HG02970 (cell line): Measurements from ENCODE around the gene CAPN10.

ENCODE experiments used
- ATAC-seq: cut with Tn5 transposase; IDR thresholded peaks from one replicate; pipeline ENCODE4 v1.9.1; 2021; ENCODE audit warnings: mild to moderate bottlenecking, moderate library complexity, moderate number of reproducible peaks; ENCODE audit not compliant: unreplicated experiment, low FRiP score

Gene CAPN10

GRCh38 chr2:240635998-240636547, 49.5 kb downstream of the CAPN10 start:
- no peak for ATAC-seq

GRCh38 chr2:240636563-240637115, 50.1 kb downstream of the CAPN10 start:
- ATAC-seq = no peak

- ATAC-seq = no peak
Measured at GRCh38 chr2:240637116-240637900, 50.8 kb downstream of the CAPN10 start.

DNA sequence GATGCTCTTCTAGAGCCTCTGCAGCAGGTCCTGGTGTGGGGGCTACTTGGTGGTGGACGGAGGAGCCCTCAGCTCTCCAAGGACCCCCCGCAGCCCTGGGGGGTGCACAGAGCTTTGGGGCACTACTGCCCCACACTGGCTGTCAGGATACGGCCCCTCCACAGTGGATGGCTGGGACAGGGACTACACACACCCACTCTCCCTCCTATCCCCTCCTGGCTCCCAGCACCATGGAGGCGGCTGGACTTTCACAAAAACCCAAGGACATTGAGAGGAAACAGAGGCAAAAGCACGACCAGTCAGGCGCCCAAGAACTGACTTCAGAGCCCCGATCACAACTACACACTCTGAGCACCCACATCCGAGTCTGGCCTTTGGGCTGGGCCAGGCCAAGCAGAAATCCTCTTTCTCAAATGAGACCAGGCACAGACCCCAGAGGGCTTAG, 51.4 kb downstream of the CAPN10 start:
- no peak for ATAC-seq

DNA sequence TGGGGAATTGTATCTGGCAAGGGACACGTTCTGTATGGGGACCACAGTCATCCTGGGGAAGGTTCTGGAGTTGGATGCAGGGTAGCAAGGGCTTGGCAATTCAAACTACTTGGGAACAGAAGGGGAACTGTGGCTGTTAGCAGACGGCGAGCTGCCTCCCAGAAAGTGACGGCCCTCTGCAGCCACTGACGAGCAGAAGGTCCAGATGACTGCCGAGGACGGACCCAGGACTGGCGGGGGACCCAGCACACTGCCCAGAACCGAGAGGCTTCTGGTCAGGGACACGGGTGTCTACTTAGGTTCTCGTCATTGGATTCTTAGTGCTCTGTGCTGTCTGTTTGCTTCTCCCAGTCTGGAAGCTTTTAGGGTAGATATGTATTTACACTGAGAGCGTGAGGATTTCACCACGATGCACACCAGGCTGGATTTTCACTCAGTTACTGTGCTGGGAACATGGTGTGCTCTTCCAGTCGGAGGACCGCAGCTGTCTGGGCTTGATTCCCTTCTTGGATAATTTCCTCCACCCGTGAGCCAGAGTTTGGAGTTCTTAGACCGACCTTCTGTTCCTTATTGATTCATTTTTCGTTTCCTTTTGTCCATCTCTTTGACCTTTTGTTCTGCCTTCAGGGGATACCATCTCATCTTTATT, 52.1 kb downstream of the CAPN10 start:
- no peak for ATAC-seq

DNA sequence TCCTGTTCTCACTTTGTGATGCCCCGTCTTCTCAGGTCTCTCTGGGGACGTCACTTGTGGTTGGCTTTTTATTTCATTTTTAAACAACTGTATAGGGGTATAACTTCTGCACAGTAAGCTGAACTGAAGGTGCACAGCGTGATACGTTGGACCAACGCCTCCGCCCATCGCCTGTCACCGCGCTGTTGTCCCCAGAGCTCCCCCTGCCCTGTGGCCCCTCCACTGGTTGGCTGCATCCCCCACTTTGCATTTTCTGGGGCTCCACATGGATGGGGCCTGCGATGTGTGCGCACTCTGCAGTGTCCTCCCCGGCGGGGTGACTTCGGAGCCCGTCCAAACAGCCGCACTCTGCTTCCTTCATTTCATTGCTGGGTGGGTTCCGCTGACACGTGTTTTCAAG, 53.0 kb downstream of the CAPN10 start:
- ATAC-seq = no peak

- no peak for ATAC-seq
Measured at GRCh38 chr2:240640939-240641338, 54.4 kb downstream of the CAPN10 start.

GRCh38 chr2:240642061-240642805, 55.7 kb downstream of the CAPN10 start:
- ATAC-seq = no peak

- ATAC-seq = no peak
Measured at GRCh38 chr2:240642806-240643092, 56.2 kb downstream of the CAPN10 start.

DNA sequence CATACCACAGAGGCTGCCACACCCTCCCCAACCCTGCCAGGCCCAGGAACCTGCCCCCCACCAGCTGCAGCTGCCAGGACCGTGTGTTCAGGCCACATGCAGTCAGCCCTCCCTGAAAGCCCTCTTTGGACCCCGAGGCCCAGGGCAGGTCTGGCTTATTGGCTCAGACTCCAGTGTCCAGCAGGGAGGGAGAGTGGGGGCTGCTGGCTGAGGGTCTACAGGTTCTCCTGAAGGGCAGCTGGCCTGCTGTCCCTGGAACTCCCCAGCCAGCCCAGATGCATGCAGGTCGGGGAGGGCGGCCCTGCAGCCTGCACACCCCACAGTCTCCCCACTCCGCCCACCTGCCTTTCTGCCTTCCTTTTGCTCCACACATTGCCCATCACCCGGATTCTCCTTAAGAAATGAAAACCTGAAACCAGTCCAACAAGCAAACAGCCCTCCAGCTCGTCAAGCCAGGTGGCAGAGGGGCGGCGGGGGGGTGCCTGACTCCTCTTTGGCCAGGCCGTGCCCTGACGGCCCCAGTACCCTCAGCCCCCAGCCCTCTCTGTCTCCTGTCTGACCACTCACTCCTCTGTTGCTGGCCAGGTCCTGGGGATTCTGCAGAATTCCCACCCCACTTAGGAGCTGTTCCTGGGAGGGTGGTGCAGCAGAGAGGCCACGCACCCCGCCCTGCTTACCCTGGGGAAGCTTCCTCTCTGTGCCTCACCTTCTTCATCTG, 56.7 kb downstream of the CAPN10 start:
- ATAC-seq = no peak

GRCh38 chr2:240643811-240644150, 57.2 kb downstream of the CAPN10 start:
- ATAC-seq = no peak

DNA sequence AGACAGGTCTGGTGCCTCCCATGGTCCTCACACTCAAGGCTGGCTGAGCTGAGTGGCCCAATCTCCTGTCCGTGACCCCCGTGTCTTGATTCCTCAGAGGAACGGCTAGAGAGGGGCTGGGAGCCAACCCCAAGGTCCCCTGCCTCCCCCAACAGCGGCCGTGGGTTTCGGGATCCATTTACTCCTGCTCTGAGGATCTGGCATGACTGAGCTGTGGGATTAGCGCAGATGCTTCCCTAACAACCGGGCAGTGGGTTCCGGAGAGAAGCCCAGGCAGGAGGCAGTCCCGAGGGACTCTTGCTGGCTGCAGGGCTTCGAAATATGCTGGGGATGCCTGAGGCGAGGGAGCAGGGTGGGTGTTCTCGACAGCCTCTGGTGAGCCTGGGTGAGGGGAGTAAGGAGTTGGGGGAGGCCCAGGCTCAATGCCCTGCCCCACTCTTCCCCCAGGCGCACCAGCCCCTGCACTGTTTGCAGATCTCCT, 57.7 kb downstream of the CAPN10 start:
- ATAC-seq = no peak

- ATAC-seq = no peak
Measured at GRCh38 chr2:240644859-240645301, 58.3 kb downstream of the CAPN10 start.

GRCh38 chr2:240645346-240645745, 58.8 kb downstream of the CAPN10 start:
- no peak for ATAC-seq

DNA sequence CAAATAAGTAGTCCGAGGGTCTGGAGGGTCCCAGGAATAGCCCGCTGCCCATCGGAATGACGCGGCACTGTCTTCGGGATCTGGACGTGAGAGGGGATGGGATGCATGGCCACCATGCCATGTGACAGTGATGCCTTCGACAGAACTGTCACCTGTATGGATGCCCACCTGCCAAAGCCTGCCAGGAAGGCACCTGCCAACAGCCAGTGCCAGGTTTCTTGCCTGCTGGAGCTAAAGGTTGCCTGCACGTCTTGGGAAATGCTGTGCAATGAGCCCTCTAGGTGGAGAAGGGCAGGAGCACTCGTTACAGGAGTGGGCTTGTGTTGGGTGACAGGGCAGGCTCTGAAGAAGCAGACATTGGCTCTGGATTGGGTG, 59.3 kb downstream of the CAPN10 start:
- no peak for ATAC-seq

DNA sequence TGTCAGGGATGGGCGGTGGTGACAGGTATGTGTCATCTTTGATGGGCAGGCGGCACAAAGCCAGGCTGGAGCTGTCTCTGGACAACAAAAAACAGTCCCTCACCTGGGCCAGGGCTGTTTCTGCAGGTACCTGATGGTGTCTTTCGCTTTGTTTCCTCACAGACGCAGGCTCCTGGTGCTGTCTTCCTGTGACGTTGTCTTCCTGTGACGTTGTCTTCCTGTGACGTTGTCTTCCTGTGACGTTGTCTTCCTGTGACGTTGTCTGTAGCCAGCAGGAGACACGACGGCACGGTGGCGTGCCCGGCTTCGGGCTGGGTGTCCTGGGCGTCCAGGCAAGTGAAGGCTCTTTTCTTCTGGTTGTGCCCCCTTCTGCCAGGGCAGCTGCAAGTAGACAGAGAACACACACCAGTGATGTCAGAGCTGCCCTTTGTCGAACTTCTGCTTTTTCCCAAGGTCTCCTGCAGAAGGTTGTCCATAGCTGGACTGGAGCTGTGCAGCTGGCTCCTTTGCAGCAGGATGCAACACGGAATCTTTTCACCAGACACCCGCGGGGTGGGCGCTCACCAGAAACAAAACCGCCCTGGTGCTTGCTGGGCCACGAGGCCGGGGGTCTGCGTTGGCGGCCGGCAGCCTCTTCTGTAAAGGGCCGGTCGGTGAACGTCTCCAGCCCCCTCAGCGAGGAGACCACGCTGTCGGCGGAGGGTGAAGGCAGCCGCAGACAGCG, 59.8 kb downstream of the CAPN10 start:
- no peak for ATAC-seq

DNA sequence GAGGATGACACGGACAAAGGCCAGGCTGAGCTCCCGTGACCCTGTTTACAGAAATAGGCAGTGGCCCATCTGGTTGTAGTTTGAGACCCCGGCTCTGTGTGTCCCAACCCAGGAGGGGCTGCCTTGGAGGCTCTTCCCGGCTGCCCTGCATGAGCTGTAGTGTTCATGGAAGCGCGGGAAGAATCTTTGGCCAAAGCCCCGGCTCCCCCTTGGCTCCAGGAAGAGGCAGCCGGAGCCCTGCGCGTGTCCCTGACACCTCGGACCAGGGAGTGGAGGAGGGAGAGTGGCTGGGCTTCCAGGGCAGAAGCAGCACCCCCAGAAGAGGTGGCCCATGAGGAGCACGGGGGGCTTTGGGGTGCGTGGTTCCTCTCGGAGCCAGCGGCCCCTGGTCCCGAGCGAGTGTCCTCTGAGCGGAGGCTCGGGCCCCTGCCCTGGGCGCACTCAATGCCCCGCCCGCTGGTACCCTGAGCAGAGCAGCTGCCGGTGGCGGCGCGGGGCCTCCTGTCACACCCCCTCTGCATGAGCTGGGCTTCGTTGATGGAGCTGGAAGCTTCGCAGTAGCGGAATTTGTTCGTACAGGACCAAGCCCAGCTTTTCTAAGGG, 60.5 kb downstream of the CAPN10 start:
- no peak for ATAC-seq

DNA sequence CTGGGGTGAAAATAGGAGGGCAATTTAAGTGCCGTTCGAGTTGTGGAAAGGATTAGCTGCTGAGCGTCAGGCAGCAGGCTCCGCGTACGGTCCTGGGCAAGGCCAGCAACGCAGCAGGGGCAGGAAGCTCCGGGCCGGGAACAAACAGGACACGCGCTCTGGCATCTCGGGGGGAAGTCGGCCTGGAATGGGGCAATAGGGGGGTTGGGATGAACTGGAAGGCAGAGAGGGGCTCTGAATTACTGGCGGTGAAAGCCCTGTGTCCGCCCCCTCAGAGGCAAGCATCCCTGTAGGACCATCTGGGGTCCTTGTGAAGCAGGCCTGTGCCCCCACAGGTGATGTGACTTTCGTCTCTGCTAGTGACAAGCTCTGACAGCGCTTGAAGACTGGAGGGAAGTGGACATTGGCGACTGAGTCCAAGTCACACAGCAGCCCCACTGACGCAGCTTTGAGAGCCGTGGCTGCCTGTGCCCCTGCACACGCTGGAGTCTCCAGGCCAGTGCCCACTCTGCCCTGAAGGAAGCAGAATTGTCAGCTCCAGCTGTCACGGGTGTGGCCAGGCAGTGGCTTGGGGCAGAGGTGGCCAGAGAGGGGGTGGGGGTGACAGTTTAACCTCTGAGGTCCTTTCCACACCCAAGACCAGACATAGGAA, 61.1 kb downstream of the CAPN10 start:
- ATAC-seq = no peak

DNA sequence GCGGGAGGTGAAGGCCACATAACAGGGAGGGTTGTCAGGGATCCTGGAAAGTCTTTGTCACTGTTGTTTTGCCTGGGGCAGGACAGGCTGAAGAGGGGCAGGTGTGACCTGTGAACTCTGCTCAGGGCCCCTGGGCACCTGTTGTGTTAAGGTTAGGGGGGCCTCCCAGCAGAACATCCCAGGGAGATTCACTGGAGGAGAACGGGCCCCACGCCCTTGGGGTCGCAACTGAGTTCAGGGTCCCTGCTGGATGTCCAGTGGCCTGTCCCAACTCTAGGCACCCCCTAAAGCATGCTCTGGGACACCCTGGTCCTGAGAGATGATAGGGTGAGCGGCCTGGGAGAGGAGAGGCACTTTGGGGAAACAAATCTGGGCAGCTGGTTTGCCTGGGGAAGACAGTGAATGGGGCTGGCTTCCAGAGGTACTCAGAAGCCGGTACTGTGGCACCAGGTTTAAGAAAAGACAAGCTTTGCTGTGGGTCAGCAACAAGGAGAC, 61.7 kb downstream of the CAPN10 start:
- ATAC-seq = no peak
